CD4-positive, alpha-beta T cell (primary cell): ENCODE measurements around the gene NUMBL. TPM values are rescaled to one million over a fixed set of nuclear protein-coding genes. Genes with fewer than 3 reads are reported as not detected.

Source experiments
- ATAC-seq: fragments of 200-7000 bp; cut with Tn5 transposase; one replicate; pipeline ENCODE4 v1.10.0; 2022; ENCODE audit warnings: mild to moderate bottlenecking; ENCODE audit not compliant: poor library complexity
- CTCF ChIA-PET: fragments of 350-600 bp; sonication (Branson Sonifier 250); formaldehyde crosslinking; loops from one replicate; lab custom pipeline; 2021; ENCODE audit warnings: antibody characterized with exemption, inconsistent platforms; lab: Charles Lee
- POLR2A ChIA-PET: fragments of 350-600 bp; sonication (Branson Sonifier 250); formaldehyde crosslinking; loops from one replicate; lab custom pipeline; 2021; ENCODE audit warnings: antibody characterized with exemption, inconsistent platforms; lab: Charles Lee
- DNase-seq, 14 experiments: peaks; one replicate each; pipeline ENCODE4 v3.0.0-alpha.2; 2013 to 2020; ENCODE audit warnings: mixed read lengths in 2 of 14
- H3K27ac ChIP-seq, 2 donors: one replicate each; pipeline versions ENCODE4 v1.5.1 to v1.7.0; 2013; ENCODE audit warnings: low read length in 2 of 2, low read depth in 1 of 2, mild to moderate bottlenecking in 1 of 2
- H3K27me3 ChIP-seq, 2 experiments: 1 replicate in 1 of 2; 2 replicates in 1 of 2; pipeline versions ENCODE4 v1.6.1 to v1.7.0; 2013; ENCODE audit warnings: low read length in 2 of 2, control low read depth in 1 of 2, mild to moderate bottlenecking in 1 of 2, moderate library complexity in 1 of 2; ENCODE audit not compliant: insufficient read depth in 2 of 2, control insufficient read depth in 1 of 2
- H3K36me3 ChIP-seq: one replicate; pipeline ENCODE4 v1.6.1; 2013; ENCODE audit warnings: low read length, control low read depth; ENCODE audit not compliant: insufficient read depth
- H3K4me1 ChIP-seq: one replicate; pipeline ENCODE4 v1.6.1; 2013; ENCODE audit warnings: low read length, control low read depth; ENCODE audit not compliant: insufficient read depth
- H3K4me3 ChIP-seq: one replicate; pipeline ENCODE4 v1.5.1; 2013; ENCODE audit warnings: mild to moderate bottlenecking, low read length, moderate library complexity
- H3K9me3 ChIP-seq, 2 experiments: 1 replicate in 1 of 2; 2 replicates in 1 of 2; pipeline versions ENCODE4 v1.6.1 to v1.7.0; 2013; ENCODE audit warnings: low read length in 2 of 2, mild to moderate bottlenecking in 2 of 2, control low read depth in 1 of 2, moderate library complexity in 1 of 2; ENCODE audit not compliant: control insufficient read depth in 1 of 2, insufficient read depth in 1 of 2
- H3K27ac Mint-ChIP-seq: one replicate; pipeline ENCODE4 v1.8.0; 2020; ENCODE audit warnings: mixed read lengths
- H3K27me3 Mint-ChIP-seq: one replicate; pipeline ENCODE4 v1.8.0; 2021; ENCODE audit warnings: mixed read lengths
- H3K36me3 Mint-ChIP-seq: one replicate; pipeline ENCODE4 v1.8.0; 2021; ENCODE audit warnings: low read depth, mixed read lengths
- H3K4me1 Mint-ChIP-seq: one replicate; pipeline ENCODE4 v1.8.0; 2021; ENCODE audit warnings: low read depth, mixed read lengths
- H3K4me3 Mint-ChIP-seq: one replicate; pipeline ENCODE4 v1.8.0; 2020; ENCODE audit warnings: mild to moderate bottlenecking, mixed read lengths
- H3K9me3 Mint-ChIP-seq: one replicate; pipeline ENCODE4 v1.8.0; 2020; ENCODE audit warnings: mixed read lengths
- CTCF ChIP-seq: fragments of 200-600 bp; IDR thresholded peaks from one replicate; pipeline ENCODE4 v1.8.0; 2022; ENCODE audit warnings: antibody characterized with exemption, mild to moderate bottlenecking
- intact Hi-C, 2 experiments: fragments of 100-400 bp; cut with DNase I in 1 of 2; cut with micrococcal nuclease in 1 of 2; formaldehyde crosslinking; loops; one replicate each; pipeline versions ENCODE4 v1.15.1 to v1.9.0; 2023 to 2025; cut with DNase I, micrococcal nuclease
- total RNA-seq, 174 experiments: library from RNA in 2 of 174; stranded (reverse) in 2 of 174; gene quantifications; one replicate each; pipeline ENCODE4 v1.2.3 and lab custom pipeline; 2021 to 2026

Gene NUMBL
- total RNA-seq, 2 experiments from 2014 or later: 5.2 to 5.4 TPM

- Histone ChIP-seq H3K4me1 (no peaks in the 10 kb centered on the region), H3K4me3 (no peak overlapping the region), H3K9me3 (no peaks in the 10 kb centered on the region), H3K36me3 (peaks cover 72% of the 10 kb centered on the region), H3K27ac (no peak overlapping the region), H3K27me3 (no peaks in the 10 kb centered on the region)
- no peak for DNase-seq
- H3K27ac Mint-ChIP-seq: no peak overlapping the region
- CTCF ChIA-PET: no interaction called here
- POLR2A ChIA-PET: no interaction called here
- no peak overlapping the region for H3K4me3 Mint-ChIP-seq
- ATAC-seq: no peak
- no peaks in the 10 kb centered on the region for H3K27me3 Mint-ChIP-seq
- no peak for TF ChIP-seq CTCF
- H3K4me1 Mint-ChIP-seq: peaks cover 9% of the 10 kb centered on the region
- intact Hi-C loops: no loop called here
- H3K36me3 Mint-ChIP-seq: peaks cover 83% of the 10 kb centered on the region
- H3K9me3 Mint-ChIP-seq: no peaks in the 10 kb centered on the region
These were observed 17.2 kb upstream of the NUMBL start for GRCh38 chr19:40707615-40708014.

- Mint-ChIP-seq H3K27me3 (no peaks in the 10 kb centered on the region), H3K9me3 (no peaks in the 10 kb centered on the region), H3K27ac (no peak overlapping the region), H3K4me3 (no peak overlapping the region), H3K4me1 (no peaks in the 10 kb centered on the region), H3K36me3 (peaks cover 88% of the 10 kb centered on the region)
- CTCF ChIA-PET: no interaction called here
- Histone ChIP-seq H3K9me3 (no peaks in the 10 kb centered on the region), H3K4me1 (no peaks in the 10 kb centered on the region), H3K4me3 (no peak overlapping the region), H3K36me3 (peaks cover 82% of the 10 kb centered on the region), H3K27ac (no peak overlapping the region), H3K27me3 (no peaks in the 10 kb centered on the region)
- ATAC-seq (no peak), DNase-seq (no peak)
- TF ChIP-seq CTCF: no peak
- intact Hi-C loops: no loop called here
- POLR2A ChIA-PET: interaction anchor here (0.6 kb wide), 1 partner anchor 80 kb away, joined by 3 read pairs; no protein-coding TSS in a partner anchor
These were observed 15.6 kb upstream of the NUMBL start for GRCh38 chr19:40705950-40706619.

- Histone ChIP-seq H3K9me3 (no peaks in the 10 kb centered on the region), H3K4me1 (no peaks in the 10 kb centered on the region), H3K4me3 (no peak overlapping the region), H3K36me3 (peaks cover 79% of the 10 kb centered on the region), H3K27me3 (no peaks in the 10 kb centered on the region), H3K27ac (no peak overlapping the region)
- no peak overlapping the region for H3K4me3 Mint-ChIP-seq
- POLR2A ChIA-PET: no interaction called here
- intact Hi-C loops: no loop called here
- no peaks in the 10 kb centered on the region for H3K9me3 Mint-ChIP-seq
- ATAC-seq (no peak), DNase-seq (no peak)
- no peak overlapping the region for H3K27ac Mint-ChIP-seq
- no peaks in the 10 kb centered on the region for H3K27me3 Mint-ChIP-seq
- no peak for TF ChIP-seq CTCF
- CTCF ChIA-PET: no interaction called here
- H3K4me1 Mint-ChIP-seq: no peaks in the 10 kb centered on the region
- H3K36me3 Mint-ChIP-seq: peaks cover 87% of the 10 kb centered on the region
These were observed 14.9 kb upstream of the NUMBL start for GRCh38 chr19:40705362-40705651.
